Measurements from ENCODE around the gene CBY1.

Gene CBY1

GRCh38 chr22:38700270-38700788 is 43.9 kb downstream of the CBY1 start:
- FAIRE-seq = no peak
- no peak for DNase-seq (ENCODE audit: insufficient read length, low spot score)

GRCh38 chr22:38700789-38701628 is 44.6 kb downstream of the CBY1 start, which contains the start of gene JOSD1:
Gene JOSD1 (minus strand): TSS chr22:38700943. CDS start chr22:38699987, 956 bp downstream.
- FAIRE-seq = peak; percentile 87
- DNase-seq (ENCODE audit: insufficient read length, low spot score) = peak; percentile 83

GRCh38 chr22:38704654-38705234 is 48.3 kb downstream of the CBY1 start:
- no peak for DNase-seq (ENCODE audit: insufficient read length, low spot score)
- peak; percentile 11 for FAIRE-seq

GRCh38 chr22:38705235-38706100 is 49.0 kb downstream of the CBY1 start, which contains the start of gene GTPBP1:
Gene GTPBP1 (plus strand): TSS chr22:38705944. CDS start chr22:38705956, 12 bp downstream.
- peak; percentile 88 for DNase-seq (ENCODE audit: insufficient read length, low spot score)
- peak; percentile 99 for FAIRE-seq

GRCh38 chr22:38706101-38706900 is 49.9 kb downstream of the CBY1 start:
- peak; percentile 71 for FAIRE-seq
- DNase-seq (ENCODE audit: insufficient read length, low spot score) = no peak

- FAIRE-seq = no peak
- DNase-seq (ENCODE audit: insufficient read length, low spot score) = no peak
Measured at GRCh38 chr22:38706901-38707195, 50.4 kb downstream of the CBY1 start.

GRCh38 chr22:38707346-38707745 is 50.9 kb downstream of the CBY1 start:
- FAIRE-seq (peak; percentile 53), DNase-seq (ENCODE audit: insufficient read length, low spot score) (no peak)

- FAIRE-seq = no peak
- no peak for DNase-seq (ENCODE audit: insufficient read length, low spot score)
Measured at GRCh38 chr22:38707984-38708383, 51.5 kb downstream of the CBY1 start.

GRCh38 chr22:38709306-38709705 is 52.9 kb downstream of the CBY1 start:
- FAIRE-seq (peak; percentile 74), DNase-seq (ENCODE audit: insufficient read length, low spot score) (no peak)

- DNase-seq (ENCODE audit: insufficient read length, low spot score) (no peak), FAIRE-seq (no peak)
Measured at GRCh38 chr22:38710351-38710750, 53.9 kb downstream of the CBY1 start.

GRCh38 chr22:38710866-38711265 is 54.4 kb downstream of the CBY1 start:
- DNase-seq (ENCODE audit: insufficient read length, low spot score) (no peak), FAIRE-seq (no peak)

GRCh38 chr22:38712486-38713207 is 56.2 kb downstream of the CBY1 start:
- no peak for FAIRE-seq

GRCh38 chr22:38713921-38714320 is 57.5 kb downstream of the CBY1 start:
- DNase-seq (ENCODE audit: insufficient read length, low spot score) = no peak
- no peak for FAIRE-seq

More at GRCh38 chr22:38712486-38713207, 56.2 kb downstream of the CBY1 start:
- DNase-seq (ENCODE audit: insufficient read length, low spot score) = no peak

- DNase-seq (ENCODE audit: insufficient read length, low spot score) (no peak), FAIRE-seq (no peak)
Measured at GRCh38 chr22:38715176-38715764, 58.8 kb downstream of the CBY1 start.

- DNase-seq (ENCODE audit: insufficient read length, low spot score) (no peak), FAIRE-seq (no peak)
Measured at GRCh38 chr22:38715852-38716251, 59.4 kb downstream of the CBY1 start.

- FAIRE-seq (no peak), DNase-seq (ENCODE audit: insufficient read length, low spot score) (no peak)
Measured at GRCh38 chr22:38716271-38716670, 59.8 kb downstream of the CBY1 start.

GRCh38 chr22:38716826-38717225 is 60.4 kb downstream of the CBY1 start:
- FAIRE-seq = no peak
- DNase-seq (ENCODE audit: insufficient read length, low spot score) = no peak

GRCh38 chr22:38717244-38717643 is 60.8 kb downstream of the CBY1 start:
- DNase-seq (ENCODE audit: insufficient read length, low spot score) (no peak), FAIRE-seq (no peak)

- no peak for DNase-seq (ENCODE audit: insufficient read length, low spot score)
- no peak for FAIRE-seq
Measured at GRCh38 chr22:38718414-38718813, 62.0 kb downstream of the CBY1 start.
